ENCODE data around the gene CRACDL.

- TF ChIP-seq CTCF (IDR thresholded peaks at IDR 0.05) (no peak), EP300 (IDR thresholded peaks at IDR 0.05) (no peak)
These were observed 20.2 kb downstream of the CRACDL start for GRCh38 chr2:98915751-98916358.
